Fibroblast of villous mesenchyme (primary cell): ENCODE data around the gene PUSL1. TPM values are rescaled to one million over a fixed set of nuclear protein-coding genes. Genes with fewer than 3 reads are reported as not detected.

ENCODE experiments used
- DNase-seq: peaks from one replicate; pipeline ENCODE4 v3.0.0-alpha.2; 2010; ENCODE audit warnings: low read depth
- H3K4me3 ChIP-seq: 2 replicates; pipeline ENCODE4 v1.5.1; 2011; ENCODE audit warnings: low read depth, mild to moderate bottlenecking, low read length
- CTCF ChIP-seq: IDR thresholded peaks from 2 replicates; pipeline ENCODE4 v1.5.1; 2012; ENCODE audit warnings: low read depth, mild to moderate bottlenecking, low read length; ENCODE audit not compliant: insufficient read depth
- total RNA-seq: library from RNA; depleted of rRNA; stranded (reverse); fragments of >200 nt; gene quantifications from 2 replicates; pipeline ENCODE4 v1.2.3, GENCODE V29; 2012

PUSL1 gene
- total RNA-seq, 1 donor: 25.0 TPM

- DNase-seq: no peak
Measured at GRCh38 chr1:1325288-1326074, 17.1 kb downstream of the PUSL1 start.

GRCh38 chr1:1326075-1326605, 17.7 kb downstream of the PUSL1 start:
- DNase-seq: no peak
- no peak overlapping the region for H3K4me3 ChIP-seq
- no peak for TF ChIP-seq CTCF

More at GRCh38 chr1:1325288-1326074, 17.1 kb downstream of the PUSL1 start:
- H3K4me3 ChIP-seq: peak overlapping the region; percentile 83
- TF ChIP-seq CTCF: no peak

GRCh38 chr1:1327291-1327690, 18.9 kb downstream of the PUSL1 start:
- no peak for DNase-seq
- no peak overlapping the region for H3K4me3 ChIP-seq
- TF ChIP-seq CTCF: no peak

GRCh38 chr1:1328254-1328653, 19.9 kb downstream of the PUSL1 start:
- H3K4me3 ChIP-seq: no peak overlapping the region
- TF ChIP-seq CTCF: no peak
- no peak for DNase-seq

- TF ChIP-seq CTCF: no peak
- DNase-seq: no peak
Measured at GRCh38 chr1:1329304-1330210, 21.2 kb downstream of the PUSL1 start.

GRCh38 chr1:1330366-1331067, 22.1 kb downstream of the PUSL1 start:
- DNase-seq: no peak
- TF ChIP-seq CTCF: no peak
- no peak overlapping the region for H3K4me3 ChIP-seq

More at GRCh38 chr1:1329304-1330210, 21.2 kb downstream of the PUSL1 start:
- H3K4me3 ChIP-seq: no peak overlapping the region
